GM12872 (cell line): ENCODE results near the gene PPP2R5D.
A peak's percentile ranks its signal among the peaks of the same experiment; 100 is the strongest.

Experiments used
- CTCF ChIP-seq: IDR thresholded peaks from 3 replicates; pipeline ENCODE4 v1.5.1; 2011; ENCODE audit warnings: low read depth, mild to moderate bottlenecking, low read length, moderate library complexity; ENCODE audit not compliant: insufficient read depth

PPP2R5D gene

GRCh38 chr6:42961020-42961470 lies 23.3 kb upstream of the PPP2R5D start:
- TF ChIP-seq CTCF: no peak

- no peak for TF ChIP-seq CTCF
Observed at GRCh38 chr6:42962096-42962495, 22.3 kb upstream of the PPP2R5D start.

GRCh38 chr6:42962502-42963178 lies 21.7 kb upstream of the PPP2R5D start:
- no peak for TF ChIP-seq CTCF

- no peak for TF ChIP-seq CTCF
Observed at GRCh38 chr6:42963179-42963854, 21.1 kb upstream of the PPP2R5D start.

GRCh38 chr6:42963855-42964605 lies 20.3 kb upstream of the PPP2R5D start:
- TF ChIP-seq CTCF: peak; percentile 33; the same call in 1 of the 3 replicates

GRCh38 chr6:42966571-42966970 lies 17.8 kb upstream of the PPP2R5D start:
- TF ChIP-seq CTCF: no peak

- no peak for TF ChIP-seq CTCF
Observed at GRCh38 chr6:42967228-42967627, 17.1 kb upstream of the PPP2R5D start.
